ENCODE measurements around the gene CHD6. TPM values are rescaled to one million over a fixed set of nuclear protein-coding genes. Genes with fewer than 3 reads are reported as not detected.

CHD6 gene
- polyA plus RNA-seq, 1 experiment: 16.4 TPM

DNA sequence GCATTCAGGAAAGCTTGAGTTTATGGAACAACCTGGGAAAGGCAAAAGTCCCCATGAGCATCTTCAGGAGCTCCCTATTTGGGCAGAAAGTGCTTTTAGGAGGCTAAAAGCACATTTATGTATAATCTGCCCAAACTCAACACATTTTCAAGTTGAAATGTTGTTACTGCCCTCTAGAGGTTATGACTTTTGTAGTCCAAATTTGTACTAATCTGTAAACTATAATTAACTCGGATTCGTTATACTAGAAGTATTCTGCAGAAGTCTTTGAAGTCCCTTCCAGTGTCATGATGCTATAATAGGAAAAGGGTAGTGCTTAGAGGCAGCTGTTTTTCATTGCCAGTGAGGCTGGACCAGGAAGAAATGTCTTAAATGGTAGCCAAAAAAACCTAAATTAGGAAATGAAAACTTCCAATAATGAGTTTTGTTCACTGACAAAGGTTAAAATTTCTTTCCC lies 206.8 kb downstream of the CHD6 start:
- POLR2A ChIA-PET: no interaction called here
- TF ChIP-seq, protein P1, sequence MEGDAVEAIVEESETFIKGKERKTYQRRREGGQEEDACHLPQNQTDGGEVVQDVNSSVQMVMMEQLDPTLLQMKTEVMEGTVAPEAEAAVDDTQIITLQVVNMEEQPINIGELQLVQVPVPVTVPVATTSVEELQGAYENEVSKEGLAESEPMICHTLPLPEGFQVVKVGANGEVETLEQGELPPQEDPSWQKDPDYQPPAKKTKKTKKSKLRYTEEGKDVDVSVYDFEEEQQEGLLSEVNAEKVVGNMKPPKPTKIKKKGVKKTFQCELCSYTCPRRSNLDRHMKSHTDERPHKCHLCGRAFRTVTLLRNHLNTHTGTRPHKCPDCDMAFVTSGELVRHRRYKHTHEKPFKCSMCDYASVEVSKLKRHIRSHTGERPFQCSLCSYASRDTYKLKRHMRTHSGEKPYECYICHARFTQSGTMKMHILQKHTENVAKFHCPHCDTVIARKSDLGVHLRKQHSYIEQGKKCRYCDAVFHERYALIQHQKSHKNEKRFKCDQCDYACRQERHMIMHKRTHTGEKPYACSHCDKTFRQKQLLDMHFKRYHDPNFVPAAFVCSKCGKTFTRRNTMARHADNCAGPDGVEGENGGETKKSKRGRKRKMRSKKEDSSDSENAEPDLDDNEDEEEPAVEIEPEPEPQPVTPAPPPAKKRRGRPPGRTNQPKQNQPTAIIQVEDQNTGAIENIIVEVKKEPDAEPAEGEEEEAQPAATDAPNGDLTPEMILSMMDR (IDR thresholded peaks at IDR 0.05; ENCODE audit: insufficient read depth, low read depth, low read length): peak; percentile 41
- Histone ChIP-seq H3K4me3 (ENCODE audit: low read depth, low read length) (no peak overlapping the region), H3K27me3 (ENCODE audit: control insufficient read depth, insufficient read depth, low read length) (no peaks in the 10 kb centered on the region), H3K36me3 (ENCODE audit: control insufficient read depth, insufficient read depth, low read length) (peaks cover 25% of the 10 kb centered on the region)
- CTCF ChIA-PET: interaction anchor here (0.7 to 4.7 kb wide), 30 partner anchors 8 to 448 kb away, joined by 3 to 27 read pairs (median 4); partner anchors contain the start of genes LPIN3 and PLCG1
- no peak for DNase-seq (ENCODE audit: low read depth)

DNA sequence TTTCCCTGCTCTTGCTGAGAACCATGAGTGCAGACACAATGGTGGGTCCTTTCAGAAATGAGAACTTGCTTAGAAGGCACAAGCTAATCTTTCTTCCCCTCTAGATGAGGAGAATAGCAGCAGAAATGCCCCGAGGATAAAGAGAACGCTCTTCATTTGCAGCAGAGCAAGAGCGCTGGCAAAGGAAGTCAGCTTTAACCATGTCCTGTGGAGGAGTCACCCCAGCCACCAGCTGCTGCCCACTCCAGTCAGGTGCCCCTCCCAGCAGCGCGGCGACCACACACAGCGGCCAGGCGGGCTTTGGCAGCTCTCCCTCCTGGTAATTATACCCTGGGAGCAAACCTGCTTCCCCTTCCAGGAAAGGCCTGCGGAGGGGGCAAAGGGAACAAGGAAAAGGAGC lies 209.2 kb downstream of the CHD6 start:
- POLR2A ChIA-PET: no interaction called here
- TF ChIP-seq, protein P1 (IDR thresholded peaks at IDR 0.05; ENCODE audit: insufficient read depth, low read depth, low read length): no peak
- Histone ChIP-seq H3K36me3 (ENCODE audit: control insufficient read depth, insufficient read depth, low read length) (peaks cover 33% of the 10 kb centered on the region), H3K27me3 (ENCODE audit: control insufficient read depth, insufficient read depth, low read length) (no peaks in the 10 kb centered on the region), H3K4me3 (ENCODE audit: low read depth, low read length) (no peak overlapping the region)
- no peak for DNase-seq (ENCODE audit: low read depth)
- CTCF ChIA-PET: interaction anchor here (1.2 to 4.7 kb wide), 4 partner anchors 8 to 67 kb away, joined by 3 to 27 read pairs (median 4); partner anchors contain the start of genes EMILIN3 and LPIN3

DNA sequence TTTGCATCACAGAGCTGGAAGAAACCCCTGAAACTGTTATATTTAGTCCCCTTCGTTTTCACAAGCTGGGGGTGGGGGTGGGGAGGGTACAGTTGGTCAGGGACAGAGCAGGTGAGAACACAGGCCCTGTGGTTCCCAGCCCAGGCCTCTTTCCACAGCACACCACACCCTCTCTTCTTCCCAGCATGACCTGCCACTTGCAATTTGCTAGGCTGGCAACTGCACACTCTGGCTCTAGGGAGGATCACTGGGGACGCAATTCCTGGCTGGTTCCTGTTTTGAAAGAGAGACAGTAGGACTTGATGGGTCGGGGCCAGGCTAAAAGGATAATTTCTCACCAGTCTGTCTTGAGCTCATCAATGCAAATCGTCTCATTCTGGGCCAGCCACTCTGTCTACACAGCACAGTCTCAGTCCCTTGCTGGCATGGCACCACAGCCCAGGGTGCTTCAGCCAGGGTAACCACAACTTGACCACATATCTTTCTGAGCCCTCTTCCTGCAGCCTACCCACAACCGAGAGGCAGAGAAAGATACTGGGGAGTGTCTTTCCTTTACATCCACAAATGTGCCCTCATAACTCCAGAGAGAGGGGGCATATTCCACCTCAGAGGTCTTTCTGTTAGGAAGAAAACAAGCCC lies 209.9 kb downstream of the CHD6 start:
- TF ChIP-seq, protein P1 (IDR thresholded peaks at IDR 0.05; ENCODE audit: insufficient read depth, low read depth, low read length): no peak
- ChIA-PET POLR2A (no interaction called here), CTCF (interaction anchor here (1.1 to 4.7 kb wide), 3 partner anchors 9 to 67 kb away, joined by 4 to 27 read pairs (median 6); partner anchors contain the start of gene LPIN3)
- DNase-seq (ENCODE audit: low read depth): no peak
- H3K36me3 ChIP-seq (ENCODE audit: control insufficient read depth, insufficient read depth, low read length): peaks cover 31% of the 10 kb centered on the region
- H3K27me3 ChIP-seq (ENCODE audit: control insufficient read depth, insufficient read depth, low read length): no peaks in the 10 kb centered on the region
- H3K4me3 ChIP-seq (ENCODE audit: low read depth, low read length): no peak overlapping the region

DNA sequence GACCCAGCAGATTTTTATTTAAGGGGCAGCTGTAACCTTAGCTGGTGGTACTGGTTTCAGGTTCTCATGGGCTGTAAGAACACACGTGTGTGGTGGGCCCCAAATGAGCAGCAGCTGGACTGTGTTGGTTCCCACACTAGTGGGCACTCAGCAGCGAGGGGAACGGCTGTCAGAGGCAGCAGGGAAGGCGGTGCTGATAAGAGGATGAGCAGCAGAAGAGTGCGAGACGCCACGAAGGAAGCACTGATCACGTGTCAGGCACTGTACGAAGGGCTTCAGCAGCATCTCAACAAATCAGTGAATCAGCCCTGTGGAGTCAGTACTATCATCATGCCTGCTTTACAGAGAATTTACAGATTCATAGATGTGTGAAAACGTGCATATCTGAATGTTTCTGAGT lies 210.6 kb downstream of the CHD6 start:
- Histone ChIP-seq H3K4me3 (ENCODE audit: low read depth, low read length) (no peak overlapping the region), H3K27me3 (ENCODE audit: control insufficient read depth, insufficient read depth, low read length) (no peaks in the 10 kb centered on the region), H3K36me3 (ENCODE audit: control insufficient read depth, insufficient read depth, low read length) (peaks cover 30% of the 10 kb centered on the region)
- ChIA-PET CTCF (interaction anchor here (1.1 to 4.7 kb wide), 2 partner anchors 9 to 66 kb away, joined by 6 to 27 read pairs; partner anchors contain the start of gene LPIN3), POLR2A (no interaction called here)
- TF ChIP-seq, protein P1 (IDR thresholded peaks at IDR 0.05; ENCODE audit: insufficient read depth, low read depth, low read length): no peak
- no peak for DNase-seq (ENCODE audit: low read depth)

DNA sequence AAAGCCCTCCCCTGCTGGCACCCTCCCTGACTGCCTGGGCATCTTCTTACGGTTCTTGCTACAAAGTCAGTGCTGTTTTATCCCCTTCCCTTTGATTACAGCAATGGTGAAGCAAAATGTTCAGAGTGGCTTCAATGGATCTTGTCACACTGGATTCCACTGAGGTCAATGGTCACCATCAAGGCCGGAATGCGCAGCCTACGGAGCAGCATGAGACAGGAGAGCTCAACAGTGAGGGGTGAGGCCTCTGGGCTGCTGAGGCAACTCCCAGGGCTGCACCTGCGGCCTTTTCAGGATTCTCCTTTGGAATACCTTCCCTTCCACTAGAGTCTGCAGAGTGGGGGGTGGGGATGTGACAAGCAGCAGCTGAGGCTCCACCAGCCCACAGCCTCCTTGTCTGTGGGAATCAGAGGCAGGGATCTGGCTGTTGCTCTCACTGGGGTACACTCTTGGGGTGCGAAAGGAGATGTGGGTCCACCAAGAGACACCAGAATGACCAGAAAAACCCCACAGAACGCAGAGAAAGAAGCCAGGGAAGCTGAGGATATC lies 211.2 kb downstream of the CHD6 start:
- TF ChIP-seq, protein P1 (IDR thresholded peaks at IDR 0.05; ENCODE audit: insufficient read depth, low read depth, low read length): no peak
- H3K27me3 ChIP-seq (ENCODE audit: control insufficient read depth, insufficient read depth, low read length): no peaks in the 10 kb centered on the region
- H3K4me3 ChIP-seq (ENCODE audit: low read depth, low read length): no peak overlapping the region
- H3K36me3 ChIP-seq (ENCODE audit: control insufficient read depth, insufficient read depth, low read length): peaks cover 30% of the 10 kb centered on the region
- DNase-seq (ENCODE audit: low read depth): no peak
- ChIA-PET POLR2A (no interaction called here), CTCF (interaction anchor here (1.1 kb wide), 1 partner anchor 8 kb away, joined by 6 read pairs; no protein-coding TSS in a partner anchor)

All from BJ (cell line).